Thoracic aorta (tissue), 2 donors: ENCODE results near the gene KLHL26. TPM values are rescaled to one million over a fixed set of nuclear protein-coding genes. Genes with fewer than 3 reads are reported as not detected.

Experiments used
- ATAC-seq: fragments of 150-250 bp; one replicate; pipeline ENCODE4 v1.8.0; 2017; ENCODE audit warnings: low read depth; ENCODE audit not compliant: insufficient number of reproducible peaks, low FRiP score
- DNase-seq: peaks from one replicate; pipeline ENCODE4 v3.0.0-alpha.2; 2020; ENCODE audit warnings: low spot score
- H3K27ac ChIP-seq, 2 donors: fragments of 200-600 bp; sonication (generic); 1 replicate in 1 of 2; 2 replicates in 1 of 2; pipeline ENCODE4 v1.5.1; 2016; ENCODE audit warnings: mild to moderate bottlenecking in 2 of 2, moderate library complexity in 2 of 2
- H3K27me3 ChIP-seq: fragments of 200-600 bp; sonication (generic); replicated peaks from 2 replicates; pipeline ENCODE4 v1.6.0; 2016; ENCODE audit warnings: mild to moderate bottlenecking; ENCODE audit not compliant: insufficient read depth
- H3K36me3 ChIP-seq: fragments of 200-600 bp; sonication (generic); one replicate; pipeline ENCODE4 v1.5.1; 2016
- H3K4me1 ChIP-seq, 2 donors: fragments of 200-600 bp; sonication (generic); 1 replicate in 1 of 2; 2 replicates in 1 of 2; pipeline versions ENCODE4 v1.5.1 to v1.6.0; 2016; ENCODE audit warnings: low read depth in 2 of 2, mild to moderate bottlenecking in 1 of 2; ENCODE audit not compliant: control insufficient read depth in 1 of 2
- H3K4me3 ChIP-seq: fragments of 200-600 bp; sonication (generic); 2 replicates; pipeline ENCODE4 v1.5.1; 2016; ENCODE audit warnings: mild to moderate bottlenecking
- H3K9me3 ChIP-seq: fragments of 200-600 bp; sonication (generic); 2 replicates; pipeline ENCODE4 v1.5.1; 2016
- total RNA-seq, 2 donors: library from RNA; depleted of rRNA; stranded (reverse); fragments of >200 nt; gene quantifications; one replicate each; pipeline versions ENCODE4 v1.1.0 to v1.2.3, GENCODE V29; 2016
- TF ChIP-seq, protein P1 (sequence below): fragments of 200-600 bp; sonication (generic); IDR thresholded peaks from one replicate; pipeline ENCODE4 v1.5.1; 2019; ENCODE audit warnings: antibody characterized with exemption

KLHL26 gene
- total RNA-seq, 2 donors from 2014 or later, result 11.2 to 24.5 TPM

DNA sequence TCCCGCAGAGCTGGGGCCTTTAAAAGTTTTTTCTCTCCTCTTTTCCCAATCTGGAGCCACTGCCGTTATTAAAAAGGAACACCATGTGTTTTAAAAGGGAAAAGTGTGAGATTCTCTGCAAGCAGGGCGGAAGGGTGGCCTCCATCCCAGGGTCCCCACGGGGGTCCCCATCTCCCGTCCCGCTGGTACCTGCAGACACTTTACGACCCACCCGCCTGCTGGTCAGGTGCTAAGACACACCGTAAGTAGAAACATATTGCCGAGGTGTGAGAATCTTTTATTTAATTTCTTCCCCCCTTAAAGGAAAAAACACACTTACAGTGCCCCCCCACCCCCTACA is 32.0 kb upstream of the KLHL26 start:
- no peak overlapping the region for H3K27ac ChIP-seq
- H3K4me1 ChIP-seq, result peaks cover 4 to 37% of the 10 kb centered on the region in 2 donors
- peaks cover 30% of the 10 kb centered on the region for H3K27me3 ChIP-seq
- no peaks in the 10 kb centered on the region for H3K36me3 ChIP-seq
- DNase-seq, result no peak
- H3K4me3 ChIP-seq, result peak overlapping the region; percentile 56
- no peaks in the 10 kb centered on the region for H3K9me3 ChIP-seq
- ATAC-seq, result no peak
- TF ChIP-seq, protein P1, sequence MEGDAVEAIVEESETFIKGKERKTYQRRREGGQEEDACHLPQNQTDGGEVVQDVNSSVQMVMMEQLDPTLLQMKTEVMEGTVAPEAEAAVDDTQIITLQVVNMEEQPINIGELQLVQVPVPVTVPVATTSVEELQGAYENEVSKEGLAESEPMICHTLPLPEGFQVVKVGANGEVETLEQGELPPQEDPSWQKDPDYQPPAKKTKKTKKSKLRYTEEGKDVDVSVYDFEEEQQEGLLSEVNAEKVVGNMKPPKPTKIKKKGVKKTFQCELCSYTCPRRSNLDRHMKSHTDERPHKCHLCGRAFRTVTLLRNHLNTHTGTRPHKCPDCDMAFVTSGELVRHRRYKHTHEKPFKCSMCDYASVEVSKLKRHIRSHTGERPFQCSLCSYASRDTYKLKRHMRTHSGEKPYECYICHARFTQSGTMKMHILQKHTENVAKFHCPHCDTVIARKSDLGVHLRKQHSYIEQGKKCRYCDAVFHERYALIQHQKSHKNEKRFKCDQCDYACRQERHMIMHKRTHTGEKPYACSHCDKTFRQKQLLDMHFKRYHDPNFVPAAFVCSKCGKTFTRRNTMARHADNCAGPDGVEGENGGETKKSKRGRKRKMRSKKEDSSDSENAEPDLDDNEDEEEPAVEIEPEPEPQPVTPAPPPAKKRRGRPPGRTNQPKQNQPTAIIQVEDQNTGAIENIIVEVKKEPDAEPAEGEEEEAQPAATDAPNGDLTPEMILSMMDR, result no peak

DNA sequence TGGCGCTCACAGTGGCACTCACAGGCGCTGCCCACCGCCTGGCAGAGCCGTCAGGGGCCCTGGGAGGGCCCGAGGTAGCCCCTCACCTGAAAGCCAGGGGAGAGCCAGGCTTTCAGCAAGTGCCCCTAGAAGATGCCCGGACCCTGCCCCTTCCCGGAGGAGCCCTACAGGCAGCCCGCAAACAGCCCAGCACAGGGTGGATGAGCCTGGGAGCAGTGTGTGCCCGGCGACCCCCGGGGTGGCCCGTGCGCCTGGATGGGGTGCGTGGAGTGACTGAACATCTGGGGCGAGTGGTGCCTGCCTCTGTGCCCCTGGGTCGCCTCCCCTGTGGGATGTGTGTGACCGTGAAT is 31.7 kb upstream of the KLHL26 start:
- Histone ChIP-seq H3K27ac (no peak overlapping the region), H3K27me3 (peaks cover 34% of the 10 kb centered on the region), H3K36me3 (no peaks in the 10 kb centered on the region), H3K4me3 (peak overlapping the region; percentile 56), H3K4me1 (peaks cover 4 to 37% of the 10 kb centered on the region in 2 donors), H3K9me3 (no peaks in the 10 kb centered on the region)
- TF ChIP-seq, protein P1, result no peak
- DNase-seq (no peak), ATAC-seq (no peak)

DNA sequence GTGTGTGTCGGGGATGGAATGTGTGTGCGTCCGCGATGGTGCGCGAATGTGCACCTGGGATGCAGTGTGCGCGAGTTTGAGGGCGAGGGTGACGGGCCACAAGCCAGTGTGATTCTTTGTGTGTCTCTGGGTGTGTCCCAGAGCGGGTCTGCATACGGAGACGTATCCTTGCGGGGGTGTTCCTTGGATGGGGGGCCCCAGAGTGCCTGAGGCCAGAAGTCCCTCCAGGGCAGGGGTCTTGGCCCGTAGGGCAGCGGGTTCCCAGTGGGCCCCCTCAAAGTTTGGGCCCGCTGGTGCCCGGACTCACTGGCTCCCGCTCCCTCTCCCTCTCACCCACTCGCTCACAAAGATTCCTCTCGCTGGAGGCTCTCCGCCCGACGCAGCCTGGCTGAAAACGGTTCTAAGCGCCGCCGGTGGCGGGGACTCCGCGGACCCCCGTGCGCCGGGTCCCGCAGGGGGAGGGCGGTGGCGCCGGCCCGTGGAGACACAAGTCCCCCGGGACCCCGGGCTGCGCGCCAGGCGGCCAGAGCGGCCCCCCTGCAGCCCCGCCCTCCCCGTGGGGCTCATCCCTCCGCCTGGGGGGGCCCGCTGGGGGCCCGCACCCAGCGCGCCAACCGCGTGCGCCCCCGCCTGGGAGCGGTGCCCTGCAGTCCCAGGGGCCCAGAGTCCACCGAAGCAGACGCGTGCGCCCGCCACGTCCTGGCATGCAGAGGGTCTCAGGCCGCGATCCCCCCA is 31.1 kb upstream of the KLHL26 start:
- peaks cover 4 to 37% of the 10 kb centered on the region in 2 donors for H3K4me1 ChIP-seq
- TF ChIP-seq, protein P1, result no peak
- ATAC-seq (no peak), DNase-seq (no peak)
- H3K27me3 ChIP-seq, result peaks cover 39% of the 10 kb centered on the region
- H3K36me3 ChIP-seq, result no peaks in the 10 kb centered on the region
- H3K9me3 ChIP-seq, result no peaks in the 10 kb centered on the region
- H3K4me3 ChIP-seq, result peak overlapping the region; percentile 56
- H3K27ac ChIP-seq, result no peak overlapping the region

DNA sequence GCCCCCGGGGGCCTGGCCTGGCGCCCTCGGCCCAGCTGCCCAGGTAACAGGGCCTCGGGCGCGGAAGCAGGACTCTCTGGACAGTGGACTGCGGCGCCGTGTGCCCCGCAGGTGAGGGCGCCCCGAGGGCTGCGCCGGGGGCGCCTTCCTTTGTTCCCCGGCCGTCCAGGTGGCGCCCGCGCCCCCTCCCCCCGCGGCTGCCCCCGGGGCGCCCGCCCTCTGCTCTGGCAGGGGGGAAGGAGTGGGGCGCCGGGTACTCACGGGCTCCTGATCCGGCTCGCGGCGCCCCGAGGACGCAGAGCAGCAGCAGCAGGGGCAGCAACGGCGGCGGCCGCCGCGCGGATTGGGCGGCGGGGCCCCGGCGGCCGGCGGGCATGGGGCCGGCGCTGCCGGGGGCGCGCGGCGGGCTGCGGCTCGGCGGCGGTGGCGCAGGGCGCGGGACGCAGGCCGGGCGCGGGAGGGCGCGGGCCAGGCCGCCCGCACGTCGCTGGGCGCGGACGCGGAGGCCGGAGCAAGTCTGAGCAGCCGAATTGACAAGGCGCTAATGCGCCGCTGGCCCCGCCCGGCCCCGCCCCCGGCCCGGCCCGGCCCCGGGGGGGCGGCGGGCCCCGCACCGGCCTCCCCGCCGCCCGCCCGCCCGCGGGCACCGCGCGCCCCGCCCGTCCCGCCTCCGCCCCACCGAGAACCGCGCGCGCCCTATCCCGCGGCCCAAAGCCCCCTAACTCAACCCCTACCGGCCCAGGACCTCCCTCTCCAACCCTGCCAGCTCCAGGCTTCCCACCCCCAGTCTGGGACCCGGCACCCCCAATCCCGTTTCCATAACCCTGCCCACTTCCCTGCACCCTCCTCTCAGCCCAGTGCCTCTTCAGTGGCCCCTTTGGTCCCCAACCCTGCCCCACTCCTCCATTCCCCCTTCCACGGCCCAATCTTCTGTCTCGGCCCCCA is 30.3 kb upstream of the KLHL26 start, which contains the start of gene CRLF1:
TSS of gene CRLF1 (minus strand) at position 519 of the 945 bp plus-strand sequence. CDS start at position 376, 143 bp downstream.
- Histone ChIP-seq H3K9me3 (no peaks in the 10 kb centered on the region), H3K4me3 (peak within 1 kb of the TSS; percentile 64), H3K27ac (no peak within 1 kb of the TSS), H3K4me1 (peaks cover 4 to 37% of the 10 kb centered on the region in 2 donors), H3K27me3 (peaks cover 46% of the 10 kb centered on the region), H3K36me3 (no peaks in the 10 kb centered on the region)
- TF ChIP-seq, protein P1, result no peak
- no peak for DNase-seq
- no peak for ATAC-seq
